ENCODE results near the gene TLCD3B.

The TLCD3B gene

DNA sequence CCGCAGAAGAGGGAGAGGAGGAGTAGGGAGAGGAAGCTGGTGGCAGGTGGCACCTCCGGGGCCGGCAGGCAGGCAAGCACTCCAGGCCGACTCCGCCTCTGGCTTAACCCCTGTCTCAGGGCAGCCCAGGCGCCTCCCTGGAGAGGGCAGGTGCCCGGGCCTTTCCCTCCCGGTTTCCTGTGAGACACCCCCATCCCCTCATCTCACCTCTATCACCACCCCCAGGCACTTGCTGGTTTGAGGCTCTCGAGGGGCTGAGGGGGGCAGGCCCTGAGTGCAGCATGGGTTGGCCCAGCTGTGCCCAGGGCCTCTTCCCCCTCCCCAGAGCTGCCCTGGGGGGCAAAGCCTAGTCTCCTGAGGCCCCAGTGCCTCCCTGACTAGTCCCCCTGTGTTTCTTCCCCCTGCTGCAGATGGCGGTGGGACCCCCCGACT lies 26.2 kb downstream of the TLCD3B start:
- DNase-seq (ENCODE audit: low read depth): no peak

DNA sequence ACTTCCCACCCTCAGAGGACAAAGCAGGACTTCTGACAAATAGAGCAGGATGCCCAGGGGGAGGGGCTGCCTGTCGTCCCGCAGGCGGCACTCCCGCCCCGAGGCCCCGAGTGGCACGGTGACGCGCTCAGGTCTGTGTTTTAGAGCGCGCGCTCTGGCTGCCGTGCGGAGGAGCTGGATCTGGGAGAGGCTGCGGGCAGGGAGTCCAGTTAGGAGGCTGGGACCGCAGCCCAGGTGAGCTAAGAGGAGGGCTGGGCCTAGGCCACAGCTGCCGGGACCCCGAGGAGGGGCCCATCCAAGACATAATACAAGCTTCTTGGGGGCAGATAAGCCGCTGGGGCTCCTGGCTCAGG lies 26.7 kb downstream of the TLCD3B start:
- DNase-seq (ENCODE audit: low read depth): no peak

DNA sequence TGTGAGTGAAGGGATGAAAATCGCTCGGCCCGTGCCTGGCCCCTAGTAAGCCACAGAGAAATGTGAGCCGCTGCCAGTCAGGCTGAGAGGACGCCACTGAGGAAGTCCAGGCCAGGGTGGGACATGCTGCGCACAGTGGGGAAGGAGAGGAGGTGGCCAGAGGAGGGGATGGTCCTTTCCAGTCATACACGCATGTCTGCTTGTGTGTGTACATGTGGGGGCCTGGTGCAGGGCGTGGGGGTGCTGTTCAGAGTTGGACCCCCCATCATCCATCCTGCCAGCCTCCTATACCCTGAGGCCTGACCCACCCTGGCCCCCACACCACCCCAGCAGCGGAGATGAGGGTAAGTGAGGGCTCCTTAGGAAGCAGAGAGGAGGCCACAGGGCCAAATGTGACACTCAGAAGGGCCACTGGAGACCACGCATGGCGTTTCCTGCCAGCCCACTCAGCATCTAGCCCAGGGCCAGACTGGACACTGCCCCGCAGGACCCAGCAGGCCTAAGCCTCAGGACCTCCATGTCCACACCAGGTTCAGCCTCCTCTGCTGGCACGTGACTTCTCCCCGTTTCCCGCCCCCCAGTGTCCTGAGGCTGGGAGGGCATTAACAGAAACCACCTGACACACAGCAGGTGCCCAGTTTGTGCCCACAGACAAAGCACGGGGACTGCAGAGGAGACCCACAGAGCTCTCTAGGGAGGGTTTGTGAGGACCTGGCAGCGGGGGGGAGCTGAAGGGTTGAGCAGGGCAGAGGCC lies 27.2 kb downstream of the TLCD3B start:
- no peak for DNase-seq (ENCODE audit: low read depth)

DNA sequence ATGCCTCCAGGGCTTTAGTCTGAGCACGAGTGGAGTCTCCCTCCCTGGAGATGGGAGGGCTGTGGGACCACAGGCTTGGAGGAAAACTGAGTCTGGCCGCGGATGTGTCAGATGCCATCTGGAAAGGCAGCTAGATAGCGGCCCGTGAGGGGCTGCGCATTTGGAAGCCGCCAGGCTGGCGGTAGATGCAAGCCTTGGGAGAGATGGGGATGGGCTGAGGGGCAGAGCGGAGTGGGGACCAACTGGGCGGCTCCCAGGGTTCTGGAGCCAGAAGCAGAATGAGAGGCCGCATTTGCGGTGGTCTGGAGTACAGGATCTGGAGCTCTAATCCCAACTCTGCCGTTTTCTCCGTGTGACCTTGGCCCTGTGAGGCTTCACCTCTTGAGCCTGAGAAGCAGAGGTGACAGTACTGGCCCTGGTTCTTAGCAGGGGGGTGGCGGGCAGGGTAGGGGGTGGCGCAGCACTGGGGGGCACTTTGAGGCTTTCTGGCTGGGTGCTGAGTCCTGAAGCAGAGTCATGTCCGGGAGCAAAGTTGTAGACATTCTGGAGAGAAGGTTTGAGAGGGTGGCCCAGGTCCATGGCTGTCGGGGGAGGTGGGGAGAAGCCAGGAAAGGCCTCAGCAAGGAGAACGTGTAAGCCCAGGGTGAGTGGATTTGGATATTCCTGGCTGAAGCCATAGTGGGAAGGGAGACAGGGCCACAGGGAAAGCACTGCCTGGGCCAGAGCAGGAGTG lies 28.3 kb downstream of the TLCD3B start:
- DNase-seq (ENCODE audit: low read depth): no peak

DNA sequence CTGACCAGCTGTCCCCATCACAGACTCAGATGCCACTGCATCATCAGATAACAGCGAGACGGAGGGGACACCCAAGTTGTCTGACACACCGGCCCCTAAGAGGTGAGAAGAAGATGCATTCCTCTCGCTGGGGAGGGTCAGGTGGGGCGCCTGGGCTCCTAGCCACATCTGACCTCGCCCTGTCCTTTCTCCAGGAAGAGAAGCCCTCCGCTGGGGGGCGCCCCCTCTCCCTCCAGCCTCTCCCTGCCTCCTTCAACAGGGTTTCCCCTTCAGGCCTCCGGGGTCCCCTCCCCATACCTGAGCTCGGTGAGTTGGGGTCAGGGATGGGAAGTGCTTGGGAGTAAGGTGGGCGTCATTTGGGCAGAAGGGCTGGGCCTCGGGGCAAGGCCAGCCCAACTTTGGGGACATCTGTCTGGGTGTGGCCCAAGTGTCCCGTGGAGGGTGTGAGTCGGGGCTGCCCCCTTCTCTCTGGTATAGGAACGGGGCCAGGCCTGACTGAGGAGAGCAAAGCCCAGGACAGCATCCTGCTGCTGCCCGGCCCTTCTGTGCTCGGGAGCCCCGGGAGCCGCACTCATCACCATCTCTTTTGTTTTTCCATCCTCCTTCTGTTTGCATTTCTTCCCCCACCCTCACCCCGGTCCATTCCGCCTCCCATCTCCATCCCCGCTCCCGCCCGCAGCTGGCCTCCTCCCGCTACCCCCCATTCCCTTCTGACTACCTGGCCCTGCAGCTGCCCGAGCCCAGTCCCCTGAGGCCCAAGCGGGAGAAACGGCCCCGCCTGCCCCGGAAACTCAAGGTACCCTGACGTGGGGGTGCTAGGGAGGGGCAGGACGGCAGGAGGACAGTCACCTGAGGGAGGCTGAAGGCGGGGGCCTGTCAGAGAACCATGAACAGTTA lies 30.1 kb downstream of the TLCD3B start:
- no peak for DNase-seq (ENCODE audit: low read depth)

DNA sequence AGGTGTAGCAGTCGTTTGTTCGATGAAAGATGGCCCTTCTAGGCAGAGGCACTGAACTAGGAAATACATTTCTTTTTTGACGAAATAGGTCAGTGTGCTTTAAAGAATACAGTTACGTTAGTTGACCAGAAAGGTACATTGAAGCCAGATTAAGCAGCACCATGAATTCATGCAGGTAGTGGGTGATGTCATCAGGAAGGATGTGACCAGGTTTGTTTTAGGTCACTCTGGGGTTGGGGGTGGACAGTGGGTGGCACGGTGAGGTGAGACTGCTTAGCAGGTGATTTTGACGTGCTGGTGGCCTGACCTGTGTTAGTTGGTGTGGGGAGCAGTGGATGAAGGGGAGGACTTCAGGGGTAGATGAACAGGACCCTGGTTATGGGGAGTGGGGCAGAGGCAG lies 31.5 kb downstream of the TLCD3B start:
- no peak for DNase-seq (ENCODE audit: low read depth)

DNA sequence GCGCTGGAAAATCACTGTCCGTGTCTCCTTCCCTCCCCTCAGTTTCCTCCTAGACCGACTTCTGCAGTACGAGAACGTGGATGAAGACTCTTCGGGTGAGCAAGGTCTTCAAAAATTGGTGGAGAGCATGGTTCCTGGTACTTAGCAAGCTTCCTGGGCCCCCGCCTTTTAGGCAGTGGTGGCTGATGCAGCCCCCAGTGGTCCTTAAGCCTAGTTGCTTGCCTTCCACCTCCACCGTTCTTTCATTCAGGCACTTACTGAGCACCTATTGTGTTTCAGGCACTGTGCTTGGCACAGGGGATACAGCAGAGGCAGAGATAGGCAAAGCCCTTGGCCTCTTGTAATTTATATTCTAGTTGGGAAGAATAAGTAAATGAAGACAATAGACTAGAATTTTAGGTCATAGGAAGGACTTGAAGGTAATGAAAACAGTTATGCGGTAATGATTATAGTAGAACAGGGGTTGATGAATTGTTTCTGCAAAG lies 34.3 kb downstream of the TLCD3B start:
- no peak for DNase-seq (ENCODE audit: low read depth)

DNA sequence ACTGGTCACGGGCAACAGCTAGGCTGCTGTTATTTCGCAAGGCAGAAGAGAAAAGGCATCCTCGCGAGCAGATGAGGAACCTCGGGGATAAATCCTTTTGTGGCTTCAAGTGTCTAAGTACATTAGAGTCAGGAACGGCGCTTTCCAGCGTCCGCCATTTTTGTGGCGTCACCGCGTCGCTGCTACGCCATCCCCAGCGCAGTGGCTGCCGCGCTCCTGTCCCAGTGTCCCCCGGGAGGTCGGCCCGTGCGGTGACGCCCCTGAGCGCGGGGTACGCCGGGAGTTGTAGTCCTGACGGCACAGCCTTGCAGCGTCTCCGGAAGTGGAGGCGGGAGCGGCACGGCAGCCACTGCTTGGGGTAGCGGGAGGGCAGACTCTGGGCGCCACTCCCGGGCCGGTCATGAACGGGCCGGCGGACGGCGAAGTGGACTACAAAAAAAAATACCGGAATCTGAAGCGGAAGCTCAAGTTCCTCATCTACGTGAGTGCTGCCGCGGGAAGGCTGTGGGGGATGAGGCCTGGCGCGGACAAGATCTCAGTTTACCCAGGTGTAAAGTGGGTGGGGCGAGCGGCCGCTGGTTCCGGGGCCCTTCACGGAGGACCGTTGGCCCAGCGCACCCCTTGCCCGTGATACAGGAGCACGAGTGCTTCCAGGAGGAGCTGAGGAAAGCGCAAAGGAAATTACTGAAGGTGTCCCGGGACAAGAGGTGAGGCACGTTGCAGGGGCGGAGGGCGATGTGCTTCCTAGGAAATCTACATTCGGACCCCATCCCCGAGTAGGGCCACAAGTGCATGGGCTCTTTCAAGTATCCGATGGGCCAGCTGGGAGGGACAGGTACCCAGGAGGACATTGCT lies 34.9 kb downstream of the TLCD3B start, which contains the start of gene INO80E:
TSS of gene INO80E (plus strand) at position 331 of the 855 bp plus-strand sequence. CDS start at position 401, 70 bp downstream.
- DNase-seq (ENCODE audit: low read depth): peak; percentile 81

DNA sequence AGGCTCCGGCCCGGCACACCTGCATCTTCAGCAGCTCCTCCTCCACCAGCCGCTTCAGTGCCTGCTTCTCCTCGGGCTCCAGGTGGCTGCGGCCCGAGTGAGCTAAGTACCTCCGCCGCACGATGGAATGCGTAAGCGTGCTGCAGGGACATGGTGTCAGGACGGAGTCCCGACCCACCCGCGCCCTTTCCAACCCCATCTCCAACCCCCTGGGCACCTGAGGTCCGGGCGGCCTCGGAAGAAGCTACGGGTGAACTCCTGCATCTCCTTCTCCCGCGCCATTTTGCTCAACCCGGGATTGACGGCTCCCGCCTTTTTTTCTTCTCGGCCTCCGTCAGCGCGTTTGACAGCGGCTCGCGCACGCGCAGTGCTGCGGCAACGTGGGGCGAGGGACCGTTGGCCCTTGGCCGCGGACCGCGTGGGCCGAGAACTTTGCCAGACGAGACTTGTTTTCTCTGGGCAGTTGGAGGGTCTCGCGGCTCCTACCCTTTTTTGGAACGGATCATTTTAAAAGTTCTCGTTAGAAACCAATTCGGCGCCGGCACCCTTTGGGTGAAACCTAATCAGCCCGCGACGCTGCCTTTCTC lies 35.7 kb downstream of the TLCD3B start, which contains the start of gene HIRIP3:
TSS of gene HIRIP3 (minus strand) at position 294 of the 587 bp plus-strand sequence. CDS start at position 282, 12 bp downstream.
- peak; percentile 64 for DNase-seq (ENCODE audit: low read depth)

DNA sequence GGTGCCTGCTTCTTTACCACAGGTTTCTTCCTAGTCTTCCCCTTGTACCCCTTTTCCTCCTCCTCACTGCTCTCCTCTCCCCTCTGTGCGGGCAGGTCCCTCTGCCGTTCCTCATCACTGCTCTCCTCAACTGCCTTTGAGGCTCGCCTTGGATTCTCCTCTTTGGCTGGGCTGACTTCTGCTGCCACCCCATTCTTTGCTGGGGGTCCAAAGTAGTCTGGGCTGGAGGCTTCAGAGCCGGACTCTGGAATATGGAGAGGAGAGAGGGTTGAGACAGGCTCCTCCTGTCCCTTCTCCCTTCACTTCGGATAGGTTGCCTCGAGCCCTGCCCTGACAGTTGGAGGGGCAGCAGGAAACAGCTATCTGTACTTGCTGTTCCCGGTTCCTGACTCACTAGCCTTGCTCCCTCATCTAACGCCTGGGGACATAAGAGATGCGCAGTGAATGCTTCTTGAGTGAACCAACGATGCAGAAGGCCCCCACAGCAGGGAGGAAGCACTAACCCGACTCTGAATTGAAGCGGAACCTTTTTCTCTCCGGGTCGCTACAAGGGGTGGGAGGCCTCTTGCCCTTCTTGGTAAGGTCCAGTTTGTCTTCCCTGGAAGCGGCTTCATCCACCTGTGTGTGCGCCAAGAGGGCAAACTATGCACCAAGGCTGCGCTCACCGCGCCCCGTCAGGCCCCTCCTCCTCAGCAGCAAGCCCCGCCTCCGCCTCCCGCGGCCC lies 36.3 kb downstream of the TLCD3B start:
- no peak for DNase-seq (ENCODE audit: low read depth)

DNA sequence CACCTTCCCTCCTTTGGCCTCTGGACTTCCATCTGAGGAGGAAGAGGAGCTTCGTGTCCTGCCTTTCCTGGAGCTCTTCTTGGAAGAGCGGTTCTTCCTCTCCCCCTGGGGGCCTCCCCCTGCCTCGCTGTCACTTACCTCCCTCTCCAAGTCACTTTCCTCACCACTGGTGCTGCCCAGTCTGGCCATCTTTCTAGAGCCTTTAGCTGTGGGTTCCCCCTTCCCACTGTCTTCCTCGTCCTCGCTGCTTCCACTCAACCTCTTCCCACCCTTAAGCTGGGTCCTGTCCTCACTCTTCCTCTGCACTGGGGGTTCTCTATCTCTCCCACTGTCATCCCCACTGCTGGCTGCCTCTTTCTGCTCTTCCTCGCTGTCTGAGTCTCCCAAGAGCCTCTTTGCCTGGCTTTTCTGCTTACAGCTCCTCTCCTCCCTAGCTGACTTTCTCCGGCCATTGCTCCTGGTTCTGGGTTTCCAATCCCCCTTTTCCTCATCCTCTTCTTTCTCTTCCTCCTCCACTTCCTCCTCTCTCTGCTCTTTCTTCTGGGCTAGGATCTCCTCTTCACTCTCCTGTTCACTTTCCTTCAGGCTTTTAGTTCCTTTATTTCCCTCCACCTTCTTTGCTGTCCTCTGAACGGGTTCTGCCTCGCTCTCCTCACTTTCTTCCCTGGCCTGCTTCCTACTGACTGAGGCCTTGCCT lies 37.0 kb downstream of the TLCD3B start:
- no peak for DNase-seq (ENCODE audit: low read depth)

DNA sequence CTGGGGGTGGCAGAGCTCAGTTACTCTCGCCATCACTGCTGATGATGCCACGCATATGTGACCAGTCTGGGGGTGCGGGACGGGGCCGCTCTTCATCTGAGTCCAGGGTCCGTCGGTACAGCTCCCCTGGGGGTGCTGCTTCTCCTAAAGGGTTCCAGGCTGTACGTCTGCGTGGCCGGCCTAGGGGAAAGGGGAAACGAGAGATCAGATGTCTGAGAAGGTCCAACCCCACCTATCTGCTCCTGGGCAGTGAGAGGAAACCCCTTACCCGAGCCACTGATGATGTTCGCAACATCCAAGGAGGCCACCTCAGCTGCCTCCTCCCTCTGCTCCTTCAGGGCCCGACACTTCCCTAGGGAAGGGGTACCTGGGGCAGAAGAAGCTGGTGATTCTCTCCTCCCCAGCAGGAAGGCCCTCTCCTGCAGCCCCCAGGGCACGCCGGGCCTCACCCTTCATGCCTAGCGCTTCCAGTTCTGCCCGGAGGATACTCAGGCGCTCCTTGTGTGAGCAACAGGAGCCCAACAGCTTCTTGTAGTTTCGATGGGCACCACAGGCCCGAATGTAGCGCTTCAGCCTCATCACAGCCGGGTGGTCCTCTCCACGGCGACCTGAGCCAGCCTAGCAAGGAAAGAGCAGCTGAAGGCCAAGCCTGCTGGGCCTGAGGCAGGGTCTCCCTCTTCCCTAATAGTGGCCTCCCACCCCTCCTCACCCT lies 37.7 kb downstream of the TLCD3B start:
- DNase-seq (ENCODE audit: low read depth): no peak

DNA sequence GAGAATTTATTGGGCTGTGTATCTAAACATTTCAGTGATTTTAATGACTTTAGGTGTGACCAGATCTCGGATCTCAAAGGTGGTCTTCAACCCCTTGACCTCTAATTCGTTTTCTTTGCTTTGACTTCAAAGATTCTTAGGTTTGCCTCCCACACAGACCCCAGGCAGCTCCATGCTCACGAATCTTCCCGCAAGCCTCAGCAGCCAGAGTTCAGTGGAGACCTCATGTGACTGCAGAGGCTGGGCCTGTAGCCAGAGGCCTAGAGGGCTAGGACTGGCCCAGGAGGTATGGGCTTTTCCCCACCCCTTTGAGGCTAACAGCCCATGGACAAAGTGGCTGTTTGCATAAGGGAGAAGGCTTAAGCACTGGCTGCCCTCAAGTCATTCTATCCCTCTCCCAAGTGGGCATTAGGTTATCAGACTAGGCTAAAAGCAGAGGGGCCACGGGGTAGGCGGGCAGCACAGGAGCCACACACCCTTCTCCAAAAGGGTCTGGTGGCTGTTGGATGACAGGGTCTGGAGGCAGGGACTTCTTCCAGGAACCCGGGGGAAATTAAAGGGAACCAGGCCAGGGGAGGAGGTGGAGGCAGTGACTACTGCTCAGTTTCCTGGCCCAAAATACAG lies 38.6 kb downstream of the TLCD3B start:
- no peak for DNase-seq (ENCODE audit: low read depth)

DNA sequence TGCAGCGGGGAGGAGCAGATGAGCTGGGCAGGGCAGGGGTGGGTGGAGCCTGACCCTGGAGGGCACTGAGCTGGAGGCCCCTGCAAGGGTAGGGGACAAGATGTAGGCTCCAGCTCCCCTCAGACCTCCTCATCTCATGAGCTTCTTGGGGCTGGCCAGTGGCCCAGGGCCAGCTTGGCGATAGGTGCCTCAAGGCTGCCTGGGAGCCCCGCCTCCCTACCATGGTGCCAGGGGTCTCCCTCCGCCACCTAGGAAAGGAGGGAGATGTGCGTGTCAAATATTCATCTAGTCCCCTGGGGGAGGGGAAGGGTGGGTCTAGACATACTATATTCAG lies 39.5 kb downstream of the TLCD3B start:
- DNase-seq (ENCODE audit: low read depth): no peak

DNA sequence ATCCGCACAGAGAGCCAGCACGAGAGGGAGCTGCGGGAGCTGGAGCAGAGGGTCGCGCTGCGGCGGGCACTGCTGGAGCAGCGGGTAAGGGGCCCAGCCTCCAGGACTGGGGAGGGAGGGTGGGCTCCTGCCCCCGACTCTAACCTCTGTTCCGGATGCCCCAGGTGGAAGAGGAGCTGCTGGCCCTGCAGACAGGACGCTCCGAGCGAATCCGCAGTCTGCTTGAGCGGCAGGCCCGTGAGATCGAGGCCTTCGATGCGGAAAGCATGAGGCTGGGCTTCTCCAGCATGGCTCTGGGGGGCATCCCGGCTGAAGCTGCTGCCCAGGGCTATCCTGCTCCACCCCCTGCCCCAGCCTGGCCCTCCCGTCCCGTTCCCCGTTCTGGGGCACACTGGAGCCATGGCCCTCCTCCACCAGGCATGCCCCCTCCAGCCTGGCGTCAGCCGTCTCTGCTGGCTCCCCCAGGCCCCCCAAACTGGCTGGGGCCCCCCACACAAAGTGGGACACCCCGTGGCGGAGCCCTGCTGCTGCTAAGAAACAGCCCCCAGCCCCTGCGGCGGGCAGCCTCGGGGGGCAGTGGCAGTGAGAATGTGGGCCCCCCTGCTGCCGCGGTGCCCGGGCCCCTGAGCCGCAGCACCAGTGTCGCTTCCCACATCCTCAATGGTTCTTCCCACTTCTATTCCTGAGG lies 40.0 kb downstream of the TLCD3B start:
- no peak for DNase-seq (ENCODE audit: low read depth)

DNA sequence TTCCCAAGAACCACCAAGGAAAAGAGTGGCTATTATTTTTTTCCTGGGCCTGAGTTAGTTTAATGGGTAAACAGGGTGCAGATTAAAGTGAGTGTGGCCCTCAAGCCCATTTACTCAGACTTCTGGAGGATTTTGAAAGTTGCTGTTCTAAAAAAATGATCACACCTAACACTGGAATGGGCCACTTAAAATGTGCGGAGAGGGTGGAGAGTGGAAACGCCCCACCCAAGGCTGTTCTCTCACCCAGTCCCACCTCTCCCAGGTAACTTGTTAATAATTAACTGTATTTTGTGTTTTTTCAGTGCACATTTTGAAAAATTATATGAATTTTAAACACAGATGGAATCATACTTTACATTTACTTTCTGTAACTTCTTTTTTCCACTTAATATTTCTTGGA lies 41.0 kb downstream of the TLCD3B start:
- DNase-seq (ENCODE audit: low read depth): no peak

DNA sequence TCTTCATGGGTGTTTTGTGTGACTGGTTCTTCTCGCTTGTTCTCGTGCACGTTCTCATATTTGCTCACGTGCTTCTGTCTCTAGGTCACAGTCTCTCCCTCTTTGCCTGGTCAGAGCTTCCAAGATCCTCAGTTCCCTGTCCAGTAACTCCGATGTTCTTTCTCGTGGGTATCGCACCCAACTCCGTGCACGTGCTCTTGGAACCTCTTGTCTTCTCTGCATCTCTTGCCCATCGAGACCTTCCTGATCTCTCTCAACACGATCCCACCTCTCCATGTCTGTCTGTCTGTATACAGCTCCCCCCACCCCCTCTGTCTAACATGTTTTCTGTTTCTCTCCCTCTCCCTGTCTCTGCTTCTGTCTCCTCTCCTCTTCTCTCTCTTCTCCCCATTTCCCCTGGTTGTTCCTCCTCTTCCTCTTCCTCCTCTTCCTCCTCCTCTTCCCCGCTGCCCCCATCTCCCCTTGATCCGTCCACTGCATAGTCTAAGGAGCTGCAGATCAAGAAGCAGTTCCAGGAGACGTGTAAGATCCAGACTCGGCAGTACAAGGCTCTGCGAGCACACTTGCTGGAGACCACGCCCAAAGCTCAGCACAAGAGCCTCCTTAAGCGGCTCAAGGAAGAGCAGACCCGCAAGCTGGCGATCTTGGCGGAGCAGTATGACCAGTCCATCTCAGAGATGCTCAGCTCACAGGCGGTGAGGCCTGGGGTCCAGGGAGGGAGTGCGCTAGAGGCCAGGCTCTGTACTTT lies 41.8 kb downstream of the TLCD3B start:
- DNase-seq (ENCODE audit: low read depth): no peak

Measured in HS-27A (cell line).